KMS-11 (cell line): ENCODE data around the gene SCNN1G.

ENCODE experiments used
- H2AFZ ChIP-seq: fragments of 200-600 bp; sonication (generic); 2 replicates; pipeline ENCODE4 v1.6.1; 2016; ENCODE audit warnings: antibody characterized with exemption, mixed run types, low read depth
- H3K27ac ChIP-seq: fragments of 200-600 bp; sonication (generic); 2 replicates; pipeline ENCODE4 v1.6.1; 2016; ENCODE audit warnings: mild to moderate bottlenecking, mixed run types
- H3K27me3 ChIP-seq: fragments of 200-600 bp; sonication (generic); 2 replicates; pipeline ENCODE4 v1.6.1; 2017; ENCODE audit warnings: mild to moderate bottlenecking, low read depth, mixed run types, moderate library complexity; ENCODE audit not compliant: insufficient read depth
- H3K36me3 ChIP-seq: fragments of 200-600 bp; sonication (generic); 2 replicates; pipeline ENCODE4 v1.6.1; 2017; ENCODE audit warnings: mild to moderate bottlenecking, mixed run types; ENCODE audit not compliant: insufficient read depth
- H3K4me1 ChIP-seq: fragments of 200-600 bp; sonication (generic); 2 replicates; pipeline ENCODE4 v1.6.1; 2016; ENCODE audit warnings: mild to moderate bottlenecking, low read depth, mixed run types; ENCODE audit not compliant: poor library complexity, severe bottlenecking
- H3K4me2 ChIP-seq: fragments of 200-600 bp; sonication (generic); 2 replicates; pipeline ENCODE4 v1.7.0; 2016; ENCODE audit warnings: mild to moderate bottlenecking, mixed run types
- H3K4me3 ChIP-seq: fragments of 200-600 bp; sonication (generic); IDR thresholded peaks from 2 replicates; pipeline ENCODE4 v1.6.1; 2017; ENCODE audit warnings: low read depth, low read length, mixed read lengths; ENCODE audit not compliant: insufficient read depth
- H3K79me2 ChIP-seq: fragments of 200-600 bp; sonication (generic); 2 replicates; pipeline ENCODE4 v1.6.1; 2016; ENCODE audit warnings: low read depth, mixed run types; ENCODE audit not compliant: insufficient read depth
- H3K9ac ChIP-seq: fragments of 200-600 bp; sonication (generic); 2 replicates; pipeline ENCODE4 v1.6.1; 2016; ENCODE audit warnings: mild to moderate bottlenecking, mixed run types
- H4K20me1 ChIP-seq: fragments of 200-600 bp; sonication (generic); 2 replicates; pipeline ENCODE4 v1.6.1; 2016; ENCODE audit warnings: mild to moderate bottlenecking, mixed run types; ENCODE audit not compliant: insufficient read depth
- TF ChIP-seq, protein P1 (sequence below): fragments of 200-600 bp; sonication (generic); conservative IDR thresholded peaks from 2 replicates; pipeline ENCODE4 v1.6.1; 2017; ENCODE audit warnings: low read depth, mild to moderate bottlenecking, antibody characterized with exemption, low read length, moderate library complexity, mixed read lengths

SCNN1G gene

DNA sequence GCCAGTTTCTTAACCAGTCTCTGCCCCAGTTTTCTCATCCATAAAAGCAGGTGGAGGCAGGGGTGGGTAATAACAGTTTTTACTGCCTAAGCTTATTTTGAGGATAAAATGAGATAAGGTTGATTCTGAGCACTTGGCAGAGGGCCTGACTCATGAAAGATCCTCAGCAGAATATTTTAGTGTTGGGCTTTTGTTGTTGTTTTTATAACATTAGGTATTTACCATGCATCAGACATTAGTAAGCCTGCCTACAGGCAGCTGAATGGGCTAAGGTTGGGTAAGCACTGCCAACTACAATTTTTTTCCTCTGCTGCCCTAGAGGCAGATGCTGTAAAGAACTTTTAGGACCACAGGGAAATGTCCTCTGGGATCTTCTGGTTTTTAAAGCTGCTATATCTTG, 43.1 kb downstream of the SCNN1G start:
- no peak overlapping the region for H3K4me2 ChIP-seq
- TF ChIP-seq, protein P1, sequence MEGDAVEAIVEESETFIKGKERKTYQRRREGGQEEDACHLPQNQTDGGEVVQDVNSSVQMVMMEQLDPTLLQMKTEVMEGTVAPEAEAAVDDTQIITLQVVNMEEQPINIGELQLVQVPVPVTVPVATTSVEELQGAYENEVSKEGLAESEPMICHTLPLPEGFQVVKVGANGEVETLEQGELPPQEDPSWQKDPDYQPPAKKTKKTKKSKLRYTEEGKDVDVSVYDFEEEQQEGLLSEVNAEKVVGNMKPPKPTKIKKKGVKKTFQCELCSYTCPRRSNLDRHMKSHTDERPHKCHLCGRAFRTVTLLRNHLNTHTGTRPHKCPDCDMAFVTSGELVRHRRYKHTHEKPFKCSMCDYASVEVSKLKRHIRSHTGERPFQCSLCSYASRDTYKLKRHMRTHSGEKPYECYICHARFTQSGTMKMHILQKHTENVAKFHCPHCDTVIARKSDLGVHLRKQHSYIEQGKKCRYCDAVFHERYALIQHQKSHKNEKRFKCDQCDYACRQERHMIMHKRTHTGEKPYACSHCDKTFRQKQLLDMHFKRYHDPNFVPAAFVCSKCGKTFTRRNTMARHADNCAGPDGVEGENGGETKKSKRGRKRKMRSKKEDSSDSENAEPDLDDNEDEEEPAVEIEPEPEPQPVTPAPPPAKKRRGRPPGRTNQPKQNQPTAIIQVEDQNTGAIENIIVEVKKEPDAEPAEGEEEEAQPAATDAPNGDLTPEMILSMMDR: no peak
- no peaks in the 10 kb centered on the region for H3K36me3 ChIP-seq
- no peaks in the 10 kb centered on the region for H3K79me2 ChIP-seq
- no peaks in the 10 kb centered on the region for H4K20me1 ChIP-seq
- H3K9ac ChIP-seq: no peak overlapping the region
- no peak overlapping the region for H2AFZ ChIP-seq
- no peaks in the 10 kb centered on the region for H3K27me3 ChIP-seq
- H3K4me1 ChIP-seq: no peaks in the 10 kb centered on the region
- H3K4me3 ChIP-seq: no peak overlapping the region
- H3K27ac ChIP-seq: no peak overlapping the region

DNA sequence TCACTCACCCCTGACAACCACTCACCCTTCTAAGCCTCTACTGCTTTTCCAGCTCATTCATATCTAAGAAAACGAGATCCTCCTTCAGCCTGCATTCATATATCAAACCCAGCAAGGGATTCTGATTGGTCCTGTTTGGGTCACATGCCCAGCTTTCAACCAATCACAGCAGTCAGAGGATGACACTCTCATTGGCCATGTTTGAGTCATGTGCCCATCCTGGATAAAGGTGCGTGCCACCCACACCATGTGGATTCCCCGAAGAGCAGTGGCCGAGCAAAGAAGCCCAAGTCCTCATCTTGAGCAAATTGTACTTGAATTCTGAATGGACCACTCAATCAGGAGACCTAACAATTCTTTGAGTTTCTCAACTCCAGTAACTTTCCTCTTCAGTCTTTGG, 45.0 kb downstream of the SCNN1G start:
- no peak overlapping the region for H3K4me3 ChIP-seq
- H3K4me2 ChIP-seq: no peak overlapping the region
- no peak overlapping the region for H3K27ac ChIP-seq
- TF ChIP-seq, protein P1: no peak
- no peak overlapping the region for H3K9ac ChIP-seq
- H3K27me3 ChIP-seq: no peaks in the 10 kb centered on the region
- no peak overlapping the region for H2AFZ ChIP-seq
- no peaks in the 10 kb centered on the region for H3K36me3 ChIP-seq
- no peaks in the 10 kb centered on the region for H3K4me1 ChIP-seq
- H4K20me1 ChIP-seq: no peaks in the 10 kb centered on the region
- H3K79me2 ChIP-seq: no peaks in the 10 kb centered on the region

DNA sequence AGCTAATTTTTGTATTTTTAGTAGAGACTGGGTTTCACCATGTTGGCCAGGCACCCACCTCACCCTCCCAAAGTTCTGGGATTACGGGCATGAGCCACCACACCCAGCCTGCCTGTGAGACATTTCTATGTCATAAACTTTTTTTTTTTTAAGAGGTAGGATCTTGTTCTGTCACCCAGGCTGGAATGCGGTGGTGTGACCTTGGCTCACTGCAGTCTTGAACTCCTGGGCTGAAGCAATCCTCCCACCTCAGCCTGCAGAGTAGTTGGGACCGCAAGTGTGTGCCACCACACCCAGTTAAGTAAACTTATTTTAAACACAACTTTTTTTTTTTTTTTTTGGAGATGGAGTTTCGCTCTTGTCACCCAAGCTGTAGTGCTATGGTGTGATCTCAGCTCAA, 47.2 kb downstream of the SCNN1G start:
- no peaks in the 10 kb centered on the region for H3K79me2 ChIP-seq
- TF ChIP-seq, protein P1: no peak
- no peak overlapping the region for H3K9ac ChIP-seq
- H3K27ac ChIP-seq: no peak overlapping the region
- H3K36me3 ChIP-seq: no peaks in the 10 kb centered on the region
- H3K27me3 ChIP-seq: no peaks in the 10 kb centered on the region
- no peak overlapping the region for H3K4me2 ChIP-seq
- H3K4me1 ChIP-seq: no peaks in the 10 kb centered on the region
- no peak overlapping the region for H3K4me3 ChIP-seq
- H4K20me1 ChIP-seq: no peaks in the 10 kb centered on the region
- H2AFZ ChIP-seq: no peak overlapping the region

DNA sequence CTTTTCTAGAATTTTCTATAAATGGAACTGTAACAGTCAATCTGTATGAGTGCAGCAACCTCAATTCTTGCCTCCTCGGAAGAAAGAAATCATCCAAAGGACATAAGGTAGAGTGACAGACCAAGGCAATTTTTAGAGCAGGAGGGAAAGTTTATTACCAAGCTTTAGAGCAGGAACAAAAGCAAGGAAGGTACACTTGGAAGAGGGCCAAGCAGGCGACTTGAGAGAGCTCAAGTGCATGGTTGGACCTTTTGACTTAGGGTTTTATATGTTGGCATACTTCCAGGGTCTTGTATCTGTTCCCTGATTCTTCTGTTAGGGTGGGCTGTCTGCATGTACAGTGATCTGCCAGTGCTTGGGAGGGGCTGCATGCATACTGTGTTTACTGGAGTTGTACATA, 50.3 kb downstream of the SCNN1G start:
- H3K27me3 ChIP-seq: no peaks in the 10 kb centered on the region

More for the DNA sequence above, 50.3 kb downstream of the SCNN1G start:
- Histone ChIP-seq H3K9ac (no peak overlapping the region), H3K27ac (no peak overlapping the region), H3K4me1 (no peaks in the 10 kb centered on the region), H4K20me1 (no peaks in the 10 kb centered on the region), H2AFZ (no peak overlapping the region), H3K4me2 (no peak overlapping the region), H3K4me3 (no peak overlapping the region), H3K79me2 (no peaks in the 10 kb centered on the region), H3K36me3 (no peaks in the 10 kb centered on the region)
- TF ChIP-seq, protein P1: no peak
